Osteoblast (primary cell): ENCODE results near the gene ACAP1. TPM values are rescaled to one million over a fixed set of nuclear protein-coding genes. Genes with fewer than 3 reads are reported as not detected.

Experiments used
- DNase-seq: peaks from one replicate; pipeline ENCODE4 v3.0.0; 2011; ENCODE audit warnings: low spot score, mixed read lengths; ENCODE audit not compliant: insufficient read length; ENCODE audit errors: missing footprints
- H2AFZ ChIP-seq: 2 replicates; pipeline ENCODE4 v1.6.0; 2011; ENCODE audit warnings: mild to moderate bottlenecking, low read length
- H3K27ac ChIP-seq: 2 replicates; pipeline ENCODE4 v1.5.1; 2011; ENCODE audit warnings: mild to moderate bottlenecking, low read depth, low read length, moderate library complexity
- H3K27me3 ChIP-seq: 2 replicates; pipeline ENCODE4 v1.6.0; 2012; ENCODE audit warnings: mild to moderate bottlenecking, control low read depth, inconsistent platforms, low read length, moderate library complexity; ENCODE audit not compliant: insufficient read depth
- H3K36me3 ChIP-seq: 2 replicates; pipeline ENCODE4 v1.5.1; 2011; ENCODE audit warnings: mild to moderate bottlenecking, low read length, control low read depth, moderate library complexity; ENCODE audit not compliant: insufficient read depth
- H3K4me1 ChIP-seq: 2 replicates; pipeline ENCODE4 v1.5.1; 2011; ENCODE audit warnings: mild to moderate bottlenecking, low read length, control low read depth, moderate library complexity; ENCODE audit not compliant: insufficient read depth
- H3K4me2 ChIP-seq: 2 replicates; pipeline ENCODE4 v1.6.0; 2011; ENCODE audit warnings: mild to moderate bottlenecking, low read length; ENCODE audit not compliant: insufficient read depth
- H3K4me3 ChIP-seq: fragments of 200-600 bp; sonication (generic); 3 replicates; pipeline ENCODE4 v1.5.1; 2012; ENCODE audit warnings: mild to moderate bottlenecking, low read length, inconsistent platforms; ENCODE audit not compliant: insufficient read depth
- H3K79me2 ChIP-seq: 2 replicates; pipeline ENCODE4 v1.6.0; 2012; ENCODE audit warnings: mild to moderate bottlenecking, low read length, control low read depth, inconsistent platforms; ENCODE audit not compliant: insufficient read depth
- H3K9me3 ChIP-seq: 2 replicates; pipeline ENCODE4 v1.5.1; 2011; ENCODE audit warnings: low read depth, low read length, control low read depth
- H4K20me1 ChIP-seq: 2 replicates; pipeline ENCODE4 v1.6.0; 2012; ENCODE audit warnings: mild to moderate bottlenecking, low read length, control low read depth; ENCODE audit not compliant: insufficient read depth
- CTCF ChIP-seq: IDR thresholded peaks from 2 replicates; pipeline ENCODE4 v1.5.1; 2011; ENCODE audit warnings: mild to moderate bottlenecking, low read depth, low read length, moderate library complexity; ENCODE audit errors: extremely low read depth
- total RNA-seq: library from RNA; depleted of rRNA; stranded (reverse); fragments of >200 nt; gene quantifications from 2 replicates; pipeline ENCODE4 v1.2.3, GENCODE V29; 2012

The ACAP1 gene
- total RNA-seq, 1 donor: not detected

- peak; percentile 95 for DNase-seq
- no peak within 1 kb of the TSS for H3K27ac ChIP-seq
- no peaks in the 10 kb centered on the region for H3K36me3 ChIP-seq
- H3K27me3 ChIP-seq: peaks cover 46% of the 10 kb centered on the region
- H3K4me2 ChIP-seq: peak within 1 kb of the TSS; percentile 64
- peak within 1 kb of the TSS; percentile 30 for H3K4me3 ChIP-seq
- no peak within 1 kb of the TSS for H2AFZ ChIP-seq
- H3K79me2 ChIP-seq: no peaks in the 10 kb centered on the region
- TF ChIP-seq CTCF: no peak
- peaks cover 3% of the 10 kb centered on the region for H4K20me1 ChIP-seq
- peaks cover 3% of the 10 kb centered on the region for H3K4me1 ChIP-seq
- H3K9me3 ChIP-seq: no peaks in the 10 kb centered on the region
Measured at GRCh38 chr17:7294614-7295153, 41.6 kb upstream of the ACAP1 start, which contains the start of gene YBX2. Gene YBX2 (minus strand): TSS chr17:7294639. CDS start chr17:7294500, 139 bp downstream.

DNA sequence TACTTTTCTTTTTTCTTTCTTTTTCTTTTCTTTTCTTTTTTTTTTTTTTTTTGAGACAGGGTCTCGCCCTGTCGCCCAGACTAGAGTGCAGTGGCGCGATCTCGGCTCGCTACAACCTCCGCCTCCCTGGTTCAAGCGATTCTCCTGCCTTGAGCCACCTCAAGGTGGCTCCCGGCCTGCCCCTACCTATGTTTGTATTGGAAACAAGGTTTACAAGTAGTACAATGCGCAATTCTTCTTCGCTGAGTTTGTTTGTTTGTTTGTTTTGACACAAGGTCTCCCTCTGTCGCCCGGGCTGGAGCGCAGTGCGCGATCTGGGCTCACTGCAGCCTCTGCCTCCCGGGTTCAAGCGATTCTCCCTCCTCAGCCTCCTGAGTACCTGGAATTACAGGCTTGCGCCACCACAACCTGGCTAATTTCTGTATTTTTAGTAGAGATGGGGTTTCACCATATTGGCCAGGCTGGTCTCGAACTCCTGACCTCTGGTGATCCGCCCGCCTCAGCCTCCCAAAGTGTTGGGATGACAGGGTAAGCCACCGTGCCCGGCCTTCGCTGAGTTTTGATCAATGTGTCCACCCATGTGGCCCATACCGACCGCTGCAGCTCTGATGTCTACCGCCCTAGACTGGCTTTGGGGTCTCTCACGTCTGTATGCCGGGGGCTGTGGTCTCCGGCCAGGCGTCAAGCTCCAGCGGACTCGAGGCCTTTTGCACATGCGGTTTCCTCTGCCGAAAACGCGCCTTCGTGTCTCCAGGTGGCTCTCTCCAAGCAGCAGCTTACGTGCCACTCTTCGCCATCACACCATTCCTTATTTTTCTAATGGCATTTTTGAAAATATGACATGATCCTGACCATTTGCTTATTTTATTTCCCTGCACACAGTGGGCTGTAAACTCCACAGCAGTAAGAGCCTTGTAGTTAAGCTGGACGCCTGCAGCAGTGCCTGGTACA is 40.8 kb upstream of the ACAP1 start:
- Histone ChIP-seq H3K4me3 (no peak overlapping the region), H3K79me2 (no peaks in the 10 kb centered on the region), H3K27ac (no peak overlapping the region), H3K4me2 (peak overlapping the region; percentile 64), H3K27me3 (peaks cover 42% of the 10 kb centered on the region), H3K36me3 (no peaks in the 10 kb centered on the region), H3K9me3 (no peaks in the 10 kb centered on the region), H2AFZ (no peak overlapping the region), H3K4me1 (peaks cover 3% of the 10 kb centered on the region), H4K20me1 (peaks cover 3% of the 10 kb centered on the region)
- peak; percentile 59 for DNase-seq
- TF ChIP-seq CTCF: no peak

DNA sequence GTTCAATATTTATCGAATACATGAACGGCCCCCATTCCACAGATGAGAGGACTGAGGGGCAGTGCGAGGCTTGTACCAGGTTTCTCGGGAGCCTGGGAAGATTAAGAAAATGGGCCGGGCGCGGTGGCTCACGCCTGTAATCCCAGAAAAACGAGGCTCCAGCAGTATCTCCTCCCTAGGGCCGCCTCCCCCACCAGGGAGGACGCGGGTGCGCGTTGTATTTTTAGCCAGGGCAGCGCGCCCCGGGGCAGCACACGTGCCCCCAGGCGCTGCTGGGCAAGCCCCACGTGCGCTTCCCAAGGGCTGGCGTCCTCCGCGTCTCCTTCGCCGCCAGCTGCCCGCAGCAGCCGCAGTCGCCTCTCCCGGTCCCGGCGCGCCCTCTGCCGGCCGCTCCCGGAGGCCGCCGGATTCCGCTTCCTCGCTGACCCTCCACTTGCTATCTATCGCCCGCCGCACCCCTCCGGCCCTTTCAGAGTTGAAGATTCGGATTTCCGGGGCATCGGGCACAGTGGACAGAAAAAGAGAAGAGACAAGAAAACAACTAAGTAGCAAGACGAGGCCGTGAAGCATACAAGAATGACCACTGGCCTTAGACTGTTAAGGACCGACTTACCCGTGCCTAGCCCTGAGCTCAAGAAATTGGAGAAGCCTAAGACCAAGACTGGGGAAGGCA is 40.0 kb upstream of the ACAP1 start:
- peaks cover 3% of the 10 kb centered on the region for H4K20me1 ChIP-seq
- H2AFZ ChIP-seq: peak overlapping the region; percentile 75

More for the DNA sequence above, 40.0 kb upstream of the ACAP1 start:
- Histone ChIP-seq H3K9me3 (no peaks in the 10 kb centered on the region), H3K79me2 (no peaks in the 10 kb centered on the region), H3K4me2 (peak overlapping the region; percentile 53), H3K4me1 (peaks cover 3% of the 10 kb centered on the region), H3K36me3 (no peaks in the 10 kb centered on the region), H3K4me3 (peak overlapping the region; percentile 42), H3K27me3 (peaks cover 34% of the 10 kb centered on the region), H3K27ac (no peak overlapping the region)
- peak; percentile 100 for DNase-seq
- peak; percentile 74 for TF ChIP-seq CTCF
